ENCODE measurements around the gene NKG7.
A peak's percentile ranks its signal among the peaks of the same experiment; 100 is the strongest.

The NKG7 gene

GRCh38 chr19:51341066-51341465, 31.4 kb downstream of the NKG7 start:
- no peak for DNase-seq
- TF ChIP-seq POLR2A (IDR thresholded peaks at IDR 0.05; ENCODE audit: low read length): no peak
- no peak for TF ChIP-seq GATA1 (IDR thresholded peaks at IDR 0.05; ENCODE audit: low read depth, low read length)

GRCh38 chr19:51339687-51340656, 32.5 kb downstream of the NKG7 start:
- no peak for TF ChIP-seq GATA1 (IDR thresholded peaks at IDR 0.05; ENCODE audit: low read depth, low read length)
- peak; percentile 39 for TF ChIP-seq POLR2A (IDR thresholded peaks at IDR 0.05; ENCODE audit: low read length)
- DNase-seq: peak; percentile 97 to 98

GRCh38 chr19:51339313-51339686, 33.2 kb downstream of the NKG7 start:
- TF ChIP-seq GATA1 (IDR thresholded peaks at IDR 0.05; ENCODE audit: low read depth, low read length) (no peak), POLR2A (IDR thresholded peaks at IDR 0.05; ENCODE audit: low read length) (no peak)
- DNase-seq: no peak

- peak; percentile 85 to 91 for DNase-seq
- TF ChIP-seq POLR2A (IDR thresholded peaks at IDR 0.05; ENCODE audit: low read length): no peak
- no peak for TF ChIP-seq GATA1 (IDR thresholded peaks at IDR 0.05; ENCODE audit: low read depth, low read length)
Measured at GRCh38 chr19:51338563-51339312, 33.7 kb downstream of the NKG7 start.

- DNase-seq: no peak
- TF ChIP-seq POLR2A (IDR thresholded peaks at IDR 0.05; ENCODE audit: low read length) (no peak), GATA1 (IDR thresholded peaks at IDR 0.05; ENCODE audit: low read depth, low read length) (no peak)
Measured at GRCh38 chr19:51337861-51338562, 34.4 kb downstream of the NKG7 start.

- TF ChIP-seq GATA1 (IDR thresholded peaks at IDR 0.05; ENCODE audit: low read depth, low read length): no peak
- TF ChIP-seq POLR2A (IDR thresholded peaks at IDR 0.05; ENCODE audit: low read length): no peak
- no peak for DNase-seq
Measured at GRCh38 chr19:51337141-51337860, 35.2 kb downstream of the NKG7 start.

GRCh38 chr19:51333836-51334460, 38.5 kb downstream of the NKG7 start:
- TF ChIP-seq GATA1 (IDR thresholded peaks at IDR 0.05; ENCODE audit: low read depth, low read length) (no peak), POLR2A (IDR thresholded peaks at IDR 0.05; ENCODE audit: low read length) (no peak)
- peak in 1 of 2 experiments; percentile 42 for DNase-seq

GRCh38 chr19:51331716-51332115, 40.7 kb downstream of the NKG7 start:
- TF ChIP-seq POLR2A (IDR thresholded peaks at IDR 0.05; ENCODE audit: low read length) (no peak), GATA1 (IDR thresholded peaks at IDR 0.05; ENCODE audit: low read depth, low read length) (no peak)
- DNase-seq: no peak

- TF ChIP-seq POLR2A (IDR thresholded peaks at IDR 0.05; ENCODE audit: low read length): no peak
- TF ChIP-seq GATA1 (IDR thresholded peaks at IDR 0.05; ENCODE audit: low read depth, low read length): no peak
Measured at GRCh38 chr19:51331193-51331592, 41.3 kb downstream of the NKG7 start.

GRCh38 chr19:51330366-51330765, 42.1 kb downstream of the NKG7 start:
- no peak for TF ChIP-seq GATA1 (IDR thresholded peaks at IDR 0.05; ENCODE audit: low read depth, low read length)
- no peak for TF ChIP-seq POLR2A (IDR thresholded peaks at IDR 0.05; ENCODE audit: low read length)

More at GRCh38 chr19:51331193-51331592, 41.3 kb downstream of the NKG7 start:
- no peak for DNase-seq

GRCh38 chr19:51329411-51329810, 43.0 kb downstream of the NKG7 start:
- TF ChIP-seq POLR2A (IDR thresholded peaks at IDR 0.05; ENCODE audit: low read length) (no peak), GATA1 (IDR thresholded peaks at IDR 0.05; ENCODE audit: low read depth, low read length) (no peak)
- DNase-seq: no peak

More at GRCh38 chr19:51330366-51330765, 42.1 kb downstream of the NKG7 start:
- no peak for DNase-seq

GRCh38 chr19:51327066-51328001, 45.1 kb downstream of the NKG7 start:
- TF ChIP-seq GATA1 (IDR thresholded peaks at IDR 0.05; ENCODE audit: low read depth, low read length) (no peak), POLR2A (IDR thresholded peaks at IDR 0.05; ENCODE audit: low read length) (no peak)
- peak; percentile 81 to 83 for DNase-seq
